Calu3 (cell line): Measurements from ENCODE around the gene IL3. TPM values are rescaled to one million over a fixed set of nuclear protein-coding genes. Genes with fewer than 3 reads are reported as not detected.

Experiments
- BruUV-seq: library from RNA; stranded (reverse); fragments of 400-500 nt; replicated peaks from 2 replicates; lab custom pipeline; 2021; lab: Mats Ljungman, UMichigan
- CTCF ChIA-PET: fragments of 300-600 bp; sonication (Branson Sonifier 250); formaldehyde crosslinking; loops from one replicate; lab custom pipeline; 2022; ENCODE audit warnings: antibody characterized with exemption; lab: Charles Lee
- DNase-seq: peaks from one replicate; pipeline ENCODE4 v3.0.0; 2022
- H3K27ac Mint-ChIP-seq: one replicate; pipeline ENCODE4 v1.8.0; 2022; ENCODE audit warnings: mixed read lengths; ENCODE audit not compliant: unreplicated experiment
- H3K27me3 Mint-ChIP-seq: one replicate; pipeline ENCODE4 v1.8.0; 2022; ENCODE audit warnings: mixed read lengths; ENCODE audit not compliant: unreplicated experiment
- H3K36me3 Mint-ChIP-seq: one replicate; pipeline ENCODE4 v1.8.0; 2022; ENCODE audit warnings: mild to moderate bottlenecking, moderate library complexity, mixed read lengths; ENCODE audit not compliant: insufficient read depth, unreplicated experiment
- H3K4me1 Mint-ChIP-seq: one replicate; pipeline ENCODE4 v1.8.0; 2022; ENCODE audit warnings: mild to moderate bottlenecking, low read depth, mixed read lengths; ENCODE audit not compliant: unreplicated experiment
- H3K4me3 Mint-ChIP-seq: one replicate; pipeline ENCODE4 v1.8.0; 2022; ENCODE audit warnings: mild to moderate bottlenecking, low read depth, moderate library complexity, mixed read lengths; ENCODE audit not compliant: unreplicated experiment
- H3K9me3 Mint-ChIP-seq: one replicate; pipeline ENCODE4 v1.8.0; 2022; ENCODE audit warnings: low read depth, mixed read lengths; ENCODE audit not compliant: unreplicated experiment
- CTCF ChIP-seq: fragments of 200-600 bp; IDR thresholded peaks from one replicate; pipeline ENCODE4 v1.8.0; 2022; ENCODE audit warnings: antibody characterized with exemption; ENCODE audit not compliant: unreplicated experiment
- intact Hi-C: fragments of 100-400 bp; cut with micrococcal nuclease; formaldehyde crosslinking; loops from one replicate; pipeline ENCODE4 v1.10.0; 2022; ENCODE audit not compliant: unreplicated experiment
- total RNA-seq: library from RNA; stranded (reverse); gene quantifications from 2 replicates; pipeline ENCODE4 v1.2.3, GENCODE V29; 2022

IL3 gene
- total RNA-seq, 1 experiment from 2014 or later, result not detected

DNA sequence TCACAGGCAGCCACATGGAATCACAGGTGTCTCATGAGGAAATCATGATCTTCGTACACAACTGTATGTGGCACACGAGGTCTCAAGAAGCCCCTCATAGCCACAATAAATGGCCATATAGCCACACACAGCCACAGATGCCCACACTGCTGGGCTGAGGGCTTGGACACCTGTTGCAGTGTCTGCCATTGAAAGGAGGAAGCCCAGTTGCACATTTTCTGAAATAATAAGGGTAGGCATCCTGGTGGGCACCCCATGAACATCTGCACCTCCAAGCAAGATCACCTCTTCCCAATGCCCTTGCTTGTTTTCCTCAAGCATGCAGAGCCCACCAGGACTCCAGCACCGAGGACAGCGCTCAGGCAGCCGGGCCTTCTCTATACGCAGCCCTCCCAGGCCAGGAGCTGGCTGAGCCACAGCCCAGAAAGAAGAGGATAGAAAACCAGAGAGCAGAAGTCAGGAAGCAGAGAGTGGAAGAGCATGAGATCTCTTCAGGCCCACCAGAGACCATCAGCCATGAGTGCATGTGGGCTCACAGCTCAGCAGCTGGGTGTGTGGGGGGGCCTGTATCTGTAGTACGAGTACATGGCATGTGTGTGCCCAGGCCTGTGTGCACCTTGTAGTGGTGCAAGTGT, 48.0 kb upstream of the IL3 start:
- TF ChIP-seq CTCF, result no peak
- DNase-seq, result no peak
- intact Hi-C loops, result loop anchor here (10.0 kb wide), 1 partner anchor 1258 kb away; no protein-coding TSS in a partner anchor

GRCh38 chr5:132013006-132013689, 47.3 kb upstream of the IL3 start:
- no peak for DNase-seq
- intact Hi-C loops, result loop anchor here (10.0 kb wide), 1 partner anchor 1258 kb away; no protein-coding TSS in a partner anchor
- Mint-ChIP-seq H3K4me3 (no peak overlapping the region), H3K27me3 (peaks cover 81% of the 10 kb centered on the region), H3K27ac (no peak overlapping the region), H3K9me3 (no peaks in the 10 kb centered on the region), H3K36me3 (peaks cover 11% of the 10 kb centered on the region), H3K4me1 (no peaks in the 10 kb centered on the region)
- no TSS peak for BruUV-seq
- no peak for TF ChIP-seq CTCF
- CTCF ChIA-PET, result interaction anchor here (1.5 kb wide), 1 partner anchor 10 kb away, joined by 3 read pairs; no protein-coding TSS in a partner anchor

More for the DNA sequence above, 48.0 kb upstream of the IL3 start:
- peaks cover 74% of the 10 kb centered on the region for H3K27me3 Mint-ChIP-seq
- H3K4me1 Mint-ChIP-seq, result no peaks in the 10 kb centered on the region
- H3K36me3 Mint-ChIP-seq, result peaks cover 11% of the 10 kb centered on the region
- H3K4me3 Mint-ChIP-seq, result peak overlapping the region; percentile 67
- H3K27ac Mint-ChIP-seq, result no peak overlapping the region
- CTCF ChIA-PET, result interaction anchor here (1.5 kb wide), 1 partner anchor 10 kb away, joined by 3 read pairs; no protein-coding TSS in a partner anchor
- BruUV-seq, result no TSS peak
- H3K9me3 Mint-ChIP-seq, result no peaks in the 10 kb centered on the region

DNA sequence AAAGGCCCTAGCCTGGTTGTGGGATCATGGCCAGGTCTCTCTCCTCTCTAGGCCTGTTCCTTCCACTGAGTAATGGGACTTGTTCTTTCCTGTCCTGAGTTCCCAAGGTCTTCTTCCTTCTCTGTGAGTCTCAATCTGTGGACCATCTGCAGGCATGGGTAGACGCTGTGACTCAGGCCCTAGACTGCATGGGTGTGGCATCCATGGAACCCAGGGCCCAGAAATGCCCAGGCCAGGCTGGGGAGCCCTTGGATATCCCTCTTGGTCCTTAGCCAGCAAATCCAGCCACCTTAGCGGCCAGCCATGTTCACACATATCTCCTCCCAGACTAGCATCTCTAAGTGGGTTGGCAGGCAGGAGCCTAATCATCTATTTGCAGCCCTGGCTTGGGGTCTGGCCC, 46.7 kb upstream of the IL3 start:
- no peak overlapping the region for H3K27ac Mint-ChIP-seq
- peaks cover 11% of the 10 kb centered on the region for H3K36me3 Mint-ChIP-seq
- no peak for DNase-seq
- CTCF ChIA-PET, result no interaction called here
- H3K9me3 Mint-ChIP-seq, result no peaks in the 10 kb centered on the region
- H3K27me3 Mint-ChIP-seq, result peaks cover 82% of the 10 kb centered on the region
- intact Hi-C loops, result loop anchor here (10.0 kb wide), 1 partner anchor 1259 kb away; no protein-coding TSS in a partner anchor
- TF ChIP-seq CTCF, result no peak
- H3K4me3 Mint-ChIP-seq, result no peak overlapping the region
- H3K4me1 Mint-ChIP-seq, result no peaks in the 10 kb centered on the region
- BruUV-seq, result no TSS peak

GRCh38 chr5:132016721-132017250, 43.7 kb upstream of the IL3 start:
- H3K36me3 Mint-ChIP-seq, result no peaks in the 10 kb centered on the region
- no TSS peak for BruUV-seq
- CTCF ChIA-PET, result no interaction called here

More at GRCh38 chr5:132016721-132017250, 43.7 kb upstream of the IL3 start:
- intact Hi-C loops, result loop anchor here (10.0 kb wide), 1 partner anchor 1262 kb away; no protein-coding TSS in a partner anchor
- H3K9me3 Mint-ChIP-seq, result no peaks in the 10 kb centered on the region
- peaks cover 85% of the 10 kb centered on the region for H3K27me3 Mint-ChIP-seq
- H3K4me3 Mint-ChIP-seq, result no peak overlapping the region
- H3K27ac Mint-ChIP-seq, result no peak overlapping the region
- DNase-seq, result no peak
- H3K4me1 Mint-ChIP-seq, result no peaks in the 10 kb centered on the region
- no peak for TF ChIP-seq CTCF
